KMS-11 (cell line): ENCODE results near the gene PSMD11.

Experiments used
- H2AFZ ChIP-seq: fragments of 200-600 bp; sonication (generic); 2 replicates; pipeline ENCODE4 v1.6.1; 2016; ENCODE audit warnings: antibody characterized with exemption, mixed run types, low read depth
- H3K27ac ChIP-seq: fragments of 200-600 bp; sonication (generic); 2 replicates; pipeline ENCODE4 v1.6.1; 2016; ENCODE audit warnings: mild to moderate bottlenecking, mixed run types
- H3K27me3 ChIP-seq: fragments of 200-600 bp; sonication (generic); 2 replicates; pipeline ENCODE4 v1.6.1; 2017; ENCODE audit warnings: mild to moderate bottlenecking, low read depth, mixed run types, moderate library complexity; ENCODE audit not compliant: insufficient read depth
- H3K36me3 ChIP-seq: fragments of 200-600 bp; sonication (generic); 2 replicates; pipeline ENCODE4 v1.6.1; 2017; ENCODE audit warnings: mild to moderate bottlenecking, mixed run types; ENCODE audit not compliant: insufficient read depth
- H3K4me1 ChIP-seq: fragments of 200-600 bp; sonication (generic); 2 replicates; pipeline ENCODE4 v1.6.1; 2016; ENCODE audit warnings: mild to moderate bottlenecking, low read depth, mixed run types; ENCODE audit not compliant: poor library complexity, severe bottlenecking
- H3K4me2 ChIP-seq: fragments of 200-600 bp; sonication (generic); 2 replicates; pipeline ENCODE4 v1.7.0; 2016; ENCODE audit warnings: mild to moderate bottlenecking, mixed run types
- H3K4me3 ChIP-seq: fragments of 200-600 bp; sonication (generic); IDR thresholded peaks from 2 replicates; pipeline ENCODE4 v1.6.1; 2017; ENCODE audit warnings: low read depth, low read length, mixed read lengths; ENCODE audit not compliant: insufficient read depth
- H3K79me2 ChIP-seq: fragments of 200-600 bp; sonication (generic); 2 replicates; pipeline ENCODE4 v1.6.1; 2016; ENCODE audit warnings: low read depth, mixed run types; ENCODE audit not compliant: insufficient read depth
- H3K9ac ChIP-seq: fragments of 200-600 bp; sonication (generic); 2 replicates; pipeline ENCODE4 v1.6.1; 2016; ENCODE audit warnings: mild to moderate bottlenecking, mixed run types
- H4K20me1 ChIP-seq: fragments of 200-600 bp; sonication (generic); 2 replicates; pipeline ENCODE4 v1.6.1; 2016; ENCODE audit warnings: mild to moderate bottlenecking, mixed run types; ENCODE audit not compliant: insufficient read depth
- CTCF ChIP-seq: fragments of 200-600 bp; sonication (generic); conservative IDR thresholded peaks from 2 replicates; pipeline ENCODE4 v1.6.1; 2017; ENCODE audit warnings: low read depth, mild to moderate bottlenecking, antibody characterized with exemption, low read length, moderate library complexity, mixed read lengths

PSMD11 gene

GRCh38 chr17:32471652-32472051, 27.3 kb downstream of the PSMD11 start:
- Histone ChIP-seq H3K36me3 (peaks cover 35% of the 10 kb centered on the region; the same call in 1 of the 2 replicates), H3K27ac (no peak overlapping the region), H3K79me2 (peaks cover 48% of the 10 kb centered on the region; the same call in 1 of the 2 replicates), H2AFZ (no peak overlapping the region), H3K4me1 (no peaks in the 10 kb centered on the region), H4K20me1 (no peaks in the 10 kb centered on the region), H3K27me3 (no peaks in the 10 kb centered on the region), H3K9ac (no peak overlapping the region), H3K4me2 (no peak overlapping the region), H3K4me3 (no peak overlapping the region)
- no peak for TF ChIP-seq CTCF

GRCh38 chr17:32475258-32475657, 30.9 kb downstream of the PSMD11 start:
- no peak overlapping the region for H2AFZ ChIP-seq
- H3K4me3 ChIP-seq: no peak overlapping the region
- no peak overlapping the region for H3K4me2 ChIP-seq
- peaks cover 31% of the 10 kb centered on the region; the same call in 1 of the 2 replicates for H3K36me3 ChIP-seq
- peaks cover 15% of the 10 kb centered on the region for H3K4me1 ChIP-seq
- H3K79me2 ChIP-seq: peaks cover 17% of the 10 kb centered on the region; the same call in 1 of the 2 replicates
- TF ChIP-seq CTCF: no peak
- no peak overlapping the region for H3K9ac ChIP-seq
- H3K27ac ChIP-seq: no peak overlapping the region
- no peaks in the 10 kb centered on the region for H4K20me1 ChIP-seq
- H3K27me3 ChIP-seq: no peaks in the 10 kb centered on the region

GRCh38 chr17:32477220-32477619, 32.9 kb downstream of the PSMD11 start:
- Histone ChIP-seq H3K4me2 (no peak overlapping the region), H3K36me3 (peaks cover 36% of the 10 kb centered on the region; the same call in 1 of the 2 replicates), H3K4me1 (peaks cover 35% of the 10 kb centered on the region), H3K4me3 (no peak overlapping the region), H3K79me2 (no peaks in the 10 kb centered on the region), H3K27me3 (no peaks in the 10 kb centered on the region), H3K27ac (no peak overlapping the region), H3K9ac (no peak overlapping the region), H2AFZ (no peak overlapping the region), H4K20me1 (no peaks in the 10 kb centered on the region)
- TF ChIP-seq CTCF: no peak

- Histone ChIP-seq H3K27ac (no peak overlapping the region), H3K4me3 (no peak overlapping the region), H3K79me2 (no peaks in the 10 kb centered on the region), H3K36me3 (peaks cover 24% of the 10 kb centered on the region; the same call in 1 of the 2 replicates), H3K4me1 (peaks cover 47% of the 10 kb centered on the region), H3K27me3 (no peaks in the 10 kb centered on the region), H2AFZ (no peak overlapping the region), H3K4me2 (no peak overlapping the region), H4K20me1 (no peaks in the 10 kb centered on the region), H3K9ac (no peak overlapping the region)
- TF ChIP-seq CTCF: no peak
These were observed 34.8 kb downstream of the PSMD11 start for GRCh38 chr17:32479074-32479617.
